OCI-LY7 (cell line): ENCODE data around the gene CALU. TPM values are rescaled to one million over a fixed set of nuclear protein-coding genes. Genes with fewer than 3 reads are reported as not detected.

Source experiments
- BruUV-seq: library from RNA; stranded (reverse); fragments of 400-500 nt; replicated peaks from 2 replicates; lab custom pipeline; 2021; lab: Mats Ljungman, UMichigan
- CTCF ChIA-PET: fragments of 300-600 bp; sonication (Branson Sonifier 250); formaldehyde crosslinking; loops from one replicate; lab custom pipeline; 2022; ENCODE audit warnings: antibody characterized with exemption; ENCODE audit not compliant: unreplicated experiment; lab: Charles Lee
- POLR2A ChIA-PET: fragments of 300-600 bp; sonication (Branson Sonifier 250); formaldehyde crosslinking; loops from one replicate; lab custom pipeline; 2022; ENCODE audit warnings: antibody characterized with exemption; lab: Charles Lee
- DNase-seq: peaks from one replicate; pipeline ENCODE4 v3.0.0-alpha.2; 2015; ENCODE audit warnings: low spot score
- H2AFZ ChIP-seq: fragments of 200-600 bp; sonication (generic), shearing (Covaris generic); 2 replicates; pipeline ENCODE4 v1.6.1; 2014; ENCODE audit warnings: mild to moderate bottlenecking, antibody characterized with exemption, low read length, moderate library complexity
- H3K27ac ChIP-seq: fragments of 200-600 bp; sonication (generic); 2 replicates; pipeline ENCODE4 v1.5.1; 2014; ENCODE audit warnings: mixed run types, low read depth, mild to moderate bottlenecking, moderate library complexity, low read length, inconsistent platforms; ENCODE audit not compliant: poor library complexity, severe bottlenecking
- H3K36me3 ChIP-seq: fragments of 200-600 bp; sonication (generic); 2 replicates; pipeline ENCODE4 v1.6.1; 2014; ENCODE audit warnings: mild to moderate bottlenecking, antibody characterized with exemption, low read length, moderate library complexity, mixed read lengths; ENCODE audit not compliant: insufficient read depth
- H3K4me1 ChIP-seq: fragments of 200-600 bp; sonication (generic); 2 replicates; pipeline ENCODE4 v1.5.1; 2014; ENCODE audit warnings: mild to moderate bottlenecking, low read length; ENCODE audit not compliant: insufficient read depth, poor library complexity, severe bottlenecking
- H3K4me2 ChIP-seq: fragments of 200-600 bp; sonication (generic); 2 replicates; pipeline ENCODE4 v1.6.1; 2014; ENCODE audit warnings: mild to moderate bottlenecking, low read length
- H3K4me3 ChIP-seq: fragments of 200-600 bp; sonication (generic); 2 replicates; pipeline ENCODE4 v1.5.1; 2014; ENCODE audit warnings: mild to moderate bottlenecking, low read depth, low read length; ENCODE audit not compliant: poor library complexity, severe bottlenecking
- H3K79me2 ChIP-seq: fragments of 200-600 bp; sonication (generic); 2 replicates; pipeline ENCODE4 v1.6.1; 2016; ENCODE audit warnings: low read depth, mild to moderate bottlenecking, low read length, moderate library complexity, mixed read lengths; ENCODE audit not compliant: insufficient read depth
- H3K9me2 ChIP-seq: fragments of 200-600 bp; sonication (generic); 2 replicates; pipeline ENCODE4 v1.6.1; 2016; ENCODE audit warnings: mild to moderate bottlenecking, low read length, mixed read lengths; ENCODE audit not compliant: insufficient read depth
- H3K9me3 ChIP-seq: fragments of 200-600 bp; sonication (generic); 2 replicates; pipeline ENCODE4 v1.6.1; 2014; ENCODE audit warnings: mild to moderate bottlenecking, mixed run types, low read length, mixed read lengths
- H4K20me1 ChIP-seq: fragments of 200-600 bp; sonication (generic); 2 replicates; pipeline ENCODE4 v1.6.1; 2014; ENCODE audit warnings: mild to moderate bottlenecking, antibody characterized with exemption, low read length, moderate library complexity, mixed read lengths; ENCODE audit not compliant: insufficient read depth
- EZH2phosphoT487 ChIP-seq: fragments of 200-600 bp; sonication (generic); IDR thresholded peaks from 2 replicates; pipeline ENCODE4 v1.6.1; 2018; ENCODE audit warnings: low read depth, borderline replicate concordance, mild to moderate bottlenecking, mixed run types, antibody characterized with exemption, low read length, moderate library complexity, mixed read lengths
- intact Hi-C: fragments of 100-400 bp; cut with micrococcal nuclease; formaldehyde crosslinking; loops from one replicate; pipeline ENCODE4 v1.10.0; 2022; ENCODE audit not compliant: unreplicated experiment
- total RNA-seq, 2 experiments: library from RNA; depleted of rRNA in 1 of 2; stranded (reverse); fragments of >200 nt in 1 of 2; shearing (Covaris generic) in 1 of 2; gene quantifications; 2 replicates each; pipeline ENCODE4 v1.2.3, GENCODE V29; 2014 to 2022
- TF ChIP-seq, protein P1 (sequence below): fragments of 200-600 bp; sonication (generic); conservative IDR thresholded peaks from 2 replicates; pipeline ENCODE4 v1.5.1; 2014; ENCODE audit warnings: mild to moderate bottlenecking, antibody characterized with exemption, low read length, moderate library complexity, mixed read lengths

CALU gene
- total RNA-seq, 2 experiments from 2014 or later: 45.6 to 52.8 TPM

DNA sequence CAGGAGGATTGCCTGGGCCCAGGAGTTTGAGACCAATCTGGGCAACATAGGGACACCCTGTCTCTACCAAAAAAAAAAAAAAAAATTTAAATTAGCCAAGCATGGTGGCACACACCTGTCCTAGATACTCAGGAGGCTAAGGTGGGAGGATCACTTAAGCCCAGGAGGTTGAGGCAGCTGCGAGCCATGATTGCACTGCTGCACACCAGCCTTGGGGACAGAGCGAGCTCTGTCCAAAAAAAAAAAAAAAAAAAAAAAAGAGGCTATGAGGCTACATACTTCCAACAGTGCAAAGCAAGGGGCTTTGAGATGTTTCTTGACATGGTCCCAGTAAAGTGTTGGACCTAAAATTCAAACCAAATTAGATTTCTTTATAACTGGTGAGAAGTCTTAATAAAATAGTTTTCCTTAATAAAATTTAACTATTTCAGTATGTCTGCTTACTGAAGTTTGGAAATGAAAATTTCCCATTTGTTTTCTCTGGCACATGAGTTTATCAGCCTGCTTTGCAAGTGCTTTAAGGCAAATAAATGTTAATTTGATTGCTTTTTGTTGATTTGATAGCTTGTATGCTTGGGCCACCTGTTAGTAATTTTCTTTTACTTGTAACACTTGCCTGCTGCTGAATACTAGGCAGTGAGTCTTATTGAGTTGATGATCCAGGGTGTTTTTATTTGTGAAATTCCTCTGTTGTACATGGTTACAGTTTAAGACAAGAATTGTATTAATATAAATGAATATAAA, 16.1 kb downstream of the CALU start:
- POLR2A ChIA-PET: interaction anchor here (0.6 to 3.4 kb wide), 7 partner anchors 8 to 208 kb away, joined by 3 to 17 read pairs (median 4); partner anchors contain the start of gene CALU
- no TSS peak for BruUV-seq

GRCh38 chr7:128755819-128756476, 16.8 kb downstream of the CALU start:
- no peaks in the 10 kb centered on the region; the same call in 1 of the 2 replicates for H4K20me1 ChIP-seq
- H3K4me3 ChIP-seq: no peak overlapping the region
- no peak overlapping the region for H3K27ac ChIP-seq
- H3K9me2 ChIP-seq: no peaks in the 10 kb centered on the region
- H3K79me2 ChIP-seq: 0 out of 2 replicates have a peak, but pooled peaks cover 3% of the 10 kb centered on the region
- BruUV-seq: no TSS peak
- CTCF ChIA-PET: no interaction called here
- no peaks in the 10 kb centered on the region for H3K4me1 ChIP-seq
- intact Hi-C loops: no loop called here
- no peak for DNase-seq
- no peaks in the 10 kb centered on the region for H3K9me3 ChIP-seq
- TF ChIP-seq EZH2phosphoT487: no peak
- TF ChIP-seq, protein P1, sequence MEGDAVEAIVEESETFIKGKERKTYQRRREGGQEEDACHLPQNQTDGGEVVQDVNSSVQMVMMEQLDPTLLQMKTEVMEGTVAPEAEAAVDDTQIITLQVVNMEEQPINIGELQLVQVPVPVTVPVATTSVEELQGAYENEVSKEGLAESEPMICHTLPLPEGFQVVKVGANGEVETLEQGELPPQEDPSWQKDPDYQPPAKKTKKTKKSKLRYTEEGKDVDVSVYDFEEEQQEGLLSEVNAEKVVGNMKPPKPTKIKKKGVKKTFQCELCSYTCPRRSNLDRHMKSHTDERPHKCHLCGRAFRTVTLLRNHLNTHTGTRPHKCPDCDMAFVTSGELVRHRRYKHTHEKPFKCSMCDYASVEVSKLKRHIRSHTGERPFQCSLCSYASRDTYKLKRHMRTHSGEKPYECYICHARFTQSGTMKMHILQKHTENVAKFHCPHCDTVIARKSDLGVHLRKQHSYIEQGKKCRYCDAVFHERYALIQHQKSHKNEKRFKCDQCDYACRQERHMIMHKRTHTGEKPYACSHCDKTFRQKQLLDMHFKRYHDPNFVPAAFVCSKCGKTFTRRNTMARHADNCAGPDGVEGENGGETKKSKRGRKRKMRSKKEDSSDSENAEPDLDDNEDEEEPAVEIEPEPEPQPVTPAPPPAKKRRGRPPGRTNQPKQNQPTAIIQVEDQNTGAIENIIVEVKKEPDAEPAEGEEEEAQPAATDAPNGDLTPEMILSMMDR: no peak
- no peak overlapping the region for H3K4me2 ChIP-seq
- no peak overlapping the region for H2AFZ ChIP-seq
- POLR2A ChIA-PET: interaction anchor here (1.0 to 3.4 kb wide), 5 partner anchors 8 to 17 kb away, joined by 3 to 17 read pairs (median 4); partner anchors contain the start of gene CALU
- peaks cover 97% of the 10 kb centered on the region for H3K36me3 ChIP-seq

More for the DNA sequence above, 16.1 kb downstream of the CALU start:
- no peak overlapping the region for H2AFZ ChIP-seq
- no peaks in the 10 kb centered on the region for H3K9me2 ChIP-seq
- no peak overlapping the region for H3K27ac ChIP-seq
- H3K4me1 ChIP-seq: no peaks in the 10 kb centered on the region
- H3K4me3 ChIP-seq: no peak overlapping the region
- intact Hi-C loops: no loop called here
- no peaks in the 10 kb centered on the region for H3K9me3 ChIP-seq
- no peak overlapping the region for H3K4me2 ChIP-seq
- CTCF ChIA-PET: interaction anchor here (0.6 kb wide), 1 partner anchor 499 kb away, joined by 6 read pairs; no protein-coding TSS in a partner anchor
- no peaks in the 10 kb centered on the region; the same call in 1 of the 2 replicates for H4K20me1 ChIP-seq
- peaks cover 98% of the 10 kb centered on the region for H3K36me3 ChIP-seq
- no peak for DNase-seq
- TF ChIP-seq, protein P1: no peak
- TF ChIP-seq EZH2phosphoT487: no peak
- H3K79me2 ChIP-seq: 0 out of 2 replicates have a peak, but pooled peaks cover 3% of the 10 kb centered on the region
